Measurements from ENCODE around the gene CPN2. TPM values are rescaled to one million over a fixed set of nuclear protein-coding genes. Genes with fewer than 3 reads are reported as not detected.

The CPN2 gene
- total and polyA plus RNA-seq, 2 of the 13 experiments (the other 11 are each of a cell fraction or from before 2014, with no cell fraction given) = 26.7 to 27.7 TPM

- TF ChIP-seq PCBP1 (IDR thresholded peaks at IDR 0.05; ENCODE audit: borderline replicate concordance, low read depth, low read length) = no peak
- TF ChIP-seq HNF4G (IDR thresholded peaks at IDR 0.05; ENCODE audit: borderline replicate concordance, low read depth, low read length) = peak; percentile 75
- TF ChIP-seq HNF4G (CRISPR knock-in tag; IDR thresholded peaks at IDR 0.05; ENCODE audit: borderline replicate concordance, low read depth) = no peak
- TF ChIP-seq KMT2B (CRISPR knock-in tag; IDR thresholded peaks at IDR 0.05) = peak; percentile 24; the same call in 1 of the 2 replicates
- peak; percentile 23; the same call in 1 of the 2 replicates for TF ChIP-seq POLR2AphosphoS5 (IDR thresholded peaks at IDR 0.05; ENCODE audit: low read depth, low read length)
- no peak for TF ChIP-seq SATB2 (CRISPR knock-in tag; IDR thresholded peaks at IDR 0.05)
- peak; percentile 28 to 66; a peak in 3 of 4 replicates for TF ChIP-seq NR2F1 (CRISPR knock-in tag; IDR thresholded peaks at IDR 0.05)
- no peak for TF ChIP-seq SRSF4 (IDR thresholded peaks at IDR 0.05; ENCODE audit: low read depth, low read length, poor library complexity, severe bottlenecking)
- TF ChIP-seq ZNF44 (CRISPR knock-in tag; IDR thresholded peaks at IDR 0.05) = no peak
- TF ChIP-seq ZNF275 (CRISPR knock-in tag; IDR thresholded peaks at IDR 0.05; ENCODE audit: borderline replicate concordance) = no peak
- TF ChIP-seq GTF3A (CRISPR knock-in tag; conservative IDR thresholded peaks at IDR 0.05) = no peak
- TF ChIP-seq IKZF1 (IDR thresholded peaks at IDR 0.05) = no peak
- no peak for TF ChIP-seq ZNF710 (CRISPR knock-in tag; IDR thresholded peaks at IDR 0.05; ENCODE audit: borderline replicate concordance)
- TF ChIP-seq RFX5 (IDR thresholded peaks at IDR 0.05; ENCODE audit: low read depth, low read length) = no peak
- peak; percentile 46; the same call in 1 of the 2 replicates for TF ChIP-seq TCF7 (IDR thresholded peaks at IDR 0.05; ENCODE audit: low read depth)
- no peak for TF ChIP-seq MLLT10 (CRISPR knock-in tag; IDR thresholded peaks at IDR 0.05)
- peak; percentile 10; the same call in 1 of the 2 replicates for TF ChIP-seq ZNF414 (CRISPR knock-in tag; IDR thresholded peaks at IDR 0.05)
- TF ChIP-seq AHR (CRISPR knock-in tag; IDR thresholded peaks at IDR 0.05) = no peak
- TF ChIP-seq ZNF672 (CRISPR knock-in tag; IDR thresholded peaks at IDR 0.05) = no peak
- TF ChIP-seq PAXIP1 (CRISPR knock-in tag; conservative IDR thresholded peaks at IDR 0.05) = peak; percentile 89
- TF ChIP-seq RBM39 (IDR thresholded peaks at IDR 0.05; ENCODE audit: low read depth, low read length, poor library complexity, severe bottlenecking) = no peak
- TF ChIP-seq TFE3 (CRISPR knock-in tag; IDR thresholded peaks at IDR 0.05) = 0 out of 2 replicates have a peak, but pooled peaks have one; percentile 4
These were observed 18.3 kb downstream of the CPN2 start (continued) for GRCh38 chr3:194332858-194333211.
